ENCODE measurements around the gene POLR2L. TPM values are rescaled to one million over a fixed set of nuclear protein-coding genes. Genes with fewer than 3 reads are reported as not detected.

Gene POLR2L
- total and polyA plus RNA-seq, 2 donors (not counting 1 experiment from before 2014, with no cell fraction given): 44.4 to 80.8 TPM

DNA sequence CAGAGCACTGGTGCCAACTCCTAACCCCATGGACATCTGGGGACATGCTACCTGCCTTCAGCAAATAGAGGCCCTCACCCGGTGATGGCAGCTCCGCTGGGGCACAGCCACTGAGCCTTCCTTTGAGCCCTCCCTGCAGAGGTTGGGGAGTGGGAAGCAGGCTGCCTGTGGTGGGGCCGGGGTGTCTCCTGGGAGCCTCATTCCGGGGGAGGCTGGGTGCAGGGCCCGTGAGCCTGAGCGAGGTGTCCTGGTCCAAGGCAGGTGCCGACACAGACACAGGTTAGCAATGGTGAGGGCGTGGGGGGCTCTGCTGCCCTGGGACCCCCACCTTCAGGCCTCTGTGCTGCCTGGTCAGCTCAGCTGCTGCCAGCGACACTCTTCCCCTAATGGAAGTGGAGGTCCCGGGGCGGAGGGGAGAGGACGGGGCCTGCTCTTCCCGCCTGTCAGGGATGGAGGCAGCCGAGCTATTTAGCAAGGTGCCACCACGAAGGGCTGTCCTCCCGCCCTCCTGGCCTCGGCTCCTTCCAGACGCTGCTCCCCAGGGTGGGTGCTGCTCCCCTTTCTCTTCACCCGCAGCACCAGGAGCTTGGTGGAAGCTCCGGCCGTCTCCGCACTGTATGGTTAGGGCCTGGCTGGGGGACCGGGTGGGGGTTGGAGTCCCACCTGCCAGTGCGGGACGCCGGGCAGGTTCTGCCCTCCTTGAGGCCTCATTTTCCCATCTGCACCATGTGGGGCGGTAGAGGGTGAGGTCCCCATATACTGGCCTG lies 11.5 kb upstream of the POLR2L start:
- H3K4me2 ChIP-seq (replicated peaks; ENCODE audit: low read depth, low read length, poor library complexity, severe bottlenecking): no peak overlapping the region
- no peak for TF ChIP-seq EZH2 (IDR thresholded peaks at IDR 0.05; ENCODE audit: borderline replicate concordance, insufficient read depth, low read depth, low read length, poor library complexity, severe bottlenecking)
- no peaks in the 10 kb centered on the region for H3K36me3 ChIP-seq (replicated peaks in 1 of 2; ENCODE audit: control extremely low read depth in 1 of 2, control insufficient read depth in 1 of 2, extremely low read depth in 1 of 2, insufficient read depth in 2 of 2, low read length in 1 of 2)
- no peak overlapping the region for H3K27ac ChIP-seq (ENCODE audit: low read length in 2 of 2)
- H4K20me1 ChIP-seq (ENCODE audit: control insufficient read depth, insufficient read depth, low read length, poor library complexity, severe bottlenecking): peaks cover 4% of the 10 kb centered on the region
- H3K9ac ChIP-seq (ENCODE audit: low read length): no peak overlapping the region
- DNase-seq (no peak), ATAC-seq (ENCODE audit: low read depth) (no peak)
- ChIA-PET CTCF (no interaction called here), POLR2A (no interaction called here)
- no peaks in the 10 kb centered on the region for H3K9me3 ChIP-seq (ENCODE audit: control extremely low read depth in 1 of 3, control insufficient read depth in 2 of 3, insufficient read depth in 1 of 3, low read length in 2 of 3)
- intact Hi-C loops (cut with micrococcal nuclease): no loop called here
- H3K27me3 ChIP-seq (replicated peaks in 1 of 4; ENCODE audit: control extremely low read depth in 1 of 4, control insufficient read depth in 3 of 4, insufficient read depth in 4 of 4, low read length in 3 of 4): peaks cover 0 to 6% (median 0%) of the 10 kb centered on the region in 4 experiments
- H3K4me3 Mint-ChIP-seq: no peak overlapping the region
- H2AFZ ChIP-seq (ENCODE audit: insufficient read depth, low read depth, low read length, poor library complexity, severe bottlenecking): no peak overlapping the region
- H3K9me3 Mint-ChIP-seq (ENCODE audit: insufficient read depth): no peaks in the 10 kb centered on the region
- peaks cover 4 to 5% of the 10 kb centered on the region in 2 donors for H3K4me1 ChIP-seq (ENCODE audit: control insufficient read depth in 2 of 2, insufficient read depth in 2 of 2, low read length in 2 of 2)
- no peak overlapping the region for H3K4me3 ChIP-seq (ENCODE audit: control extremely low read depth in 1 of 5, extremely low read depth in 1 of 5, insufficient read depth in 1 of 5, low read depth in 2 of 5, low read length in 4 of 5)
- no peaks in the 10 kb centered on the region for H3K79me2 ChIP-seq (ENCODE audit: control insufficient read depth, insufficient read depth, low read length)
- peaks cover 3% of the 10 kb centered on the region for H3K27me3 Mint-ChIP-seq
- H3K4me1 Mint-ChIP-seq: peaks cover 1% of the 10 kb centered on the region
- WGBS (ENCODE audit: insufficient coverage): 94% methylated on average over 23 of the region's 27 CpGs
- no peak overlapping the region for H3K27ac Mint-ChIP-seq

DNA sequence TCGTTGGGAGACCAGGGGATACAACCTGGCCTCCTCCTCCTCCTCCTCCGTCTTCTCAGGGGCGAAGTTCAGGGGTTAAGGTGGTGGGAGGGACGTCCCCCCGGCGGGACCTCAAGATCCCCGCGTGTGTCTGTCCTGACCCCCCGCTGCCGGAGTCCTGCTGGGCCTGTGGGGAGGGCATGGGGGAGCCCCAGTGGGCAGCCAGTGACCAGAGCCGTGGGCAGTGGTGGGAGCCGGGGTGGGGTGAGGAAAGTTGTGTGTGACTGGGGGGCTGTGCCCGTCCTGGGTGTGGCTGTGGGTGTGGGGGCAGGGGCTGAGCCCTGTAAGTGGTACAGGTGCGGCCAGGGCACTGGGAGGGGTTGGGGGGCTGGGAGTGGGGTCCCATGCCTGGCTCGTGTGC lies 10.4 kb upstream of the POLR2L start:
- DNase-seq: no peak
- CTCF ChIA-PET: no interaction called here

More for the DNA sequence above, 10.4 kb upstream of the POLR2L start:
- ATAC-seq (ENCODE audit: low read depth): no peak
- H3K27ac ChIP-seq (ENCODE audit: low read length in 2 of 2): no peak overlapping the region
- H3K27me3 Mint-ChIP-seq: peaks cover 3% of the 10 kb centered on the region
- no peak overlapping the region for H3K4me3 Mint-ChIP-seq
- H3K79me2 ChIP-seq (ENCODE audit: control insufficient read depth, insufficient read depth, low read length): no peaks in the 10 kb centered on the region
- H2AFZ ChIP-seq (ENCODE audit: insufficient read depth, low read depth, low read length, poor library complexity, severe bottlenecking): no peak overlapping the region
- no peak overlapping the region for H3K27ac Mint-ChIP-seq
- no peaks in the 10 kb centered on the region for H3K36me3 ChIP-seq (replicated peaks in 1 of 2; ENCODE audit: control extremely low read depth in 1 of 2, control insufficient read depth in 1 of 2, extremely low read depth in 1 of 2, insufficient read depth in 2 of 2, low read length in 1 of 2)
- intact Hi-C loops (cut with micrococcal nuclease): no loop called here
- H4K20me1 ChIP-seq (ENCODE audit: control insufficient read depth, insufficient read depth, low read length, poor library complexity, severe bottlenecking): peaks cover 8% of the 10 kb centered on the region
- 93% methylated on average over 5 of the region's 15 CpGs for WGBS (ENCODE audit: insufficient coverage)
- H3K4me2 ChIP-seq (replicated peaks; ENCODE audit: low read depth, low read length, poor library complexity, severe bottlenecking): no peak overlapping the region
- H3K27me3 ChIP-seq (replicated peaks in 1 of 4; ENCODE audit: control extremely low read depth in 1 of 4, control insufficient read depth in 3 of 4, insufficient read depth in 4 of 4, low read length in 3 of 4): peaks cover 0 to 17% (median 5%) of the 10 kb centered on the region in 4 experiments
- no peaks in the 10 kb centered on the region for H3K9me3 Mint-ChIP-seq (ENCODE audit: insufficient read depth)
- POLR2A ChIA-PET: no interaction called here
- peaks cover 6% of the 10 kb centered on the region for H3K4me1 Mint-ChIP-seq
- no peak overlapping the region for H3K4me3 ChIP-seq (ENCODE audit: control extremely low read depth in 1 of 5, extremely low read depth in 1 of 5, insufficient read depth in 1 of 5, low read depth in 2 of 5, low read length in 4 of 5)
- H3K9ac ChIP-seq (ENCODE audit: low read length): no peak overlapping the region
- H3K4me1 ChIP-seq (ENCODE audit: control insufficient read depth in 2 of 2, insufficient read depth in 2 of 2, low read length in 2 of 2): peaks cover 11 to 15% of the 10 kb centered on the region in 2 donors
- TF ChIP-seq EZH2 (IDR thresholded peaks at IDR 0.05; ENCODE audit: borderline replicate concordance, insufficient read depth, low read depth, low read length, poor library complexity, severe bottlenecking): no peak
- TF ChIP-seq, protein P1, sequence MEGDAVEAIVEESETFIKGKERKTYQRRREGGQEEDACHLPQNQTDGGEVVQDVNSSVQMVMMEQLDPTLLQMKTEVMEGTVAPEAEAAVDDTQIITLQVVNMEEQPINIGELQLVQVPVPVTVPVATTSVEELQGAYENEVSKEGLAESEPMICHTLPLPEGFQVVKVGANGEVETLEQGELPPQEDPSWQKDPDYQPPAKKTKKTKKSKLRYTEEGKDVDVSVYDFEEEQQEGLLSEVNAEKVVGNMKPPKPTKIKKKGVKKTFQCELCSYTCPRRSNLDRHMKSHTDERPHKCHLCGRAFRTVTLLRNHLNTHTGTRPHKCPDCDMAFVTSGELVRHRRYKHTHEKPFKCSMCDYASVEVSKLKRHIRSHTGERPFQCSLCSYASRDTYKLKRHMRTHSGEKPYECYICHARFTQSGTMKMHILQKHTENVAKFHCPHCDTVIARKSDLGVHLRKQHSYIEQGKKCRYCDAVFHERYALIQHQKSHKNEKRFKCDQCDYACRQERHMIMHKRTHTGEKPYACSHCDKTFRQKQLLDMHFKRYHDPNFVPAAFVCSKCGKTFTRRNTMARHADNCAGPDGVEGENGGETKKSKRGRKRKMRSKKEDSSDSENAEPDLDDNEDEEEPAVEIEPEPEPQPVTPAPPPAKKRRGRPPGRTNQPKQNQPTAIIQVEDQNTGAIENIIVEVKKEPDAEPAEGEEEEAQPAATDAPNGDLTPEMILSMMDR (IDR thresholded peaks at IDR 0.05): no peak
- no peaks in the 10 kb centered on the region for H3K9me3 ChIP-seq (ENCODE audit: control extremely low read depth in 1 of 3, control insufficient read depth in 2 of 3, insufficient read depth in 1 of 3, low read length in 2 of 3)
